HepG2 (cell line): ENCODE data around the gene CDH1. TPM values are rescaled to one million over a fixed set of nuclear protein-coding genes. Genes with fewer than 3 reads are reported as not detected.

ENCODE experiments used
- DNMT3B ChIP-seq: conservative IDR thresholded peaks from 2 replicates; pipeline ENCODE4 v1.6.1; 2016; ENCODE audit warnings: missing biosample characterization, control low read depth
- GTF3A ChIP-seq: sonication (generic); formaldehyde crosslinking; conservative IDR thresholded peaks from 2 replicates; pipeline ENCODE4 v1.4.0; 2020; ENCODE audit warnings: mild to moderate bottlenecking, missing genetic modification reagents
- MAZ ChIP-seq, 2 experiments: sonication (generic) in 1 of 2; formaldehyde crosslinking in 1 of 2; IDR thresholded peaks; 2 replicates each; pipeline versions ENCODE4 v1.5.0 to v1.6.1; 2012 to 2020; ENCODE audit warnings: low read depth in 2 of 2, mild to moderate bottlenecking in 2 of 2, borderline replicate concordance in 1 of 2, improper control_type of control experiment in 1 of 2, low read length in 1 of 2, missing genetic modification reagents in 1 of 2, moderate library complexity in 1 of 2
- SKI ChIP-seq: fragments of 450-650 bp; IDR thresholded peaks from one replicate; pipeline ENCODE4 v1.6.1; 2018; ENCODE audit warnings: mild to moderate bottlenecking; ENCODE audit not compliant: partially characterized antibody
- ZIK1 ChIP-seq: sonication (generic); formaldehyde crosslinking; IDR thresholded peaks from 2 replicates; pipeline ENCODE4 v1.5.0; 2020; ENCODE audit warnings: mild to moderate bottlenecking, low read depth, missing genetic modification reagents, borderline replicate concordance
- ZNF331 ChIP-seq: sonication (generic); formaldehyde crosslinking; IDR thresholded peaks from 2 replicates; pipeline ENCODE4 v1.4.0; 2020; ENCODE audit warnings: missing genetic modification reagents
- ZNF510 ChIP-seq: sonication (generic); formaldehyde crosslinking; IDR thresholded peaks from 2 replicates; pipeline ENCODE4 v1.4.0; 2020; ENCODE audit warnings: low read depth, mild to moderate bottlenecking, missing genetic modification reagents
- polyA plus RNA-seq, 8 experiments: library from polyadenylated mRNA; depleted of rRNA in 3 of 8; stranded (reverse) in 7 of 8; unstranded in 1 of 8; fragments of >200 nt; fragmentation: Illumina TruSeq in 4 of 8; extraction: Trizol in 4 of 8; gene quantifications; 2 replicates each; pipeline versions ENCODE4 v1.2.1 to v1.2.3, GENCODE V29; 2011 to 2016; ENCODE audit warnings: low read depth in 4 of 8, missing spikeins in 1 of 8, mixed read lengths in 1 of 8; ENCODE audit not compliant: insufficient read depth in 1 of 8
- total RNA-seq, 5 experiments: library from RNA; depleted of rRNA; stranded (reverse); fragments of >200 nt; fragmentation: Illumina TruSeq; extraction: Trizol; gene quantifications; 2 replicates each; pipeline ENCODE4 v1.2.3, GENCODE V29; 2016; ENCODE audit warnings: low read depth in 1 of 5
- TF ChIP-seq, protein P1 (sequence below): fragments of 450-650 bp; IDR thresholded peaks from 2 replicates; pipeline ENCODE4 v1.6.1; 2017; ENCODE audit warnings: mild to moderate bottlenecking
- TF ChIP-seq, protein P2 (sequence below): sonication (generic); formaldehyde crosslinking; conservative IDR thresholded peaks from 2 replicates; pipeline ENCODE4 v1.4.0; 2020; ENCODE audit warnings: missing genetic modification reagents
- TF ChIP-seq, protein P3 (sequence below): IDR thresholded peaks from 2 replicates; pipeline ENCODE4 v1.6.1; 2018; ENCODE audit warnings: missing genetic modification reagents, mild to moderate bottlenecking, missing compliant biosample characterization
- TF ChIP-seq, protein P4 (sequence below): sonication (generic); formaldehyde crosslinking; IDR thresholded peaks from 2 replicates; pipeline ENCODE4 v1.4.0; 2020; ENCODE audit warnings: missing genetic modification reagents
- TF ChIP-seq, protein P5 (sequence below): sonication (generic); formaldehyde crosslinking; IDR thresholded peaks from 2 replicates; pipeline ENCODE4 v1.4.0; 2020; ENCODE audit warnings: missing genetic modification reagents
- TF ChIP-seq, protein P6 (sequence below): sonication (generic); formaldehyde crosslinking; IDR thresholded peaks from 2 replicates; pipeline ENCODE4 v1.4.0; 2020; ENCODE audit warnings: missing genetic modification reagents, borderline replicate concordance
- TF ChIP-seq, protein P7 (sequence below): sonication (generic); formaldehyde crosslinking; IDR thresholded peaks from 2 replicates; pipeline ENCODE4 v1.5.1; 2020; ENCODE audit warnings: mild to moderate bottlenecking, missing genetic modification reagents, moderate library complexity

The CDH1 gene
- total and polyA plus RNA-seq, 2 of the 13 experiments (the other 11 are each of a cell fraction or from before 2014, with no cell fraction given): 0.95 to 9.8 TPM

DNA sequence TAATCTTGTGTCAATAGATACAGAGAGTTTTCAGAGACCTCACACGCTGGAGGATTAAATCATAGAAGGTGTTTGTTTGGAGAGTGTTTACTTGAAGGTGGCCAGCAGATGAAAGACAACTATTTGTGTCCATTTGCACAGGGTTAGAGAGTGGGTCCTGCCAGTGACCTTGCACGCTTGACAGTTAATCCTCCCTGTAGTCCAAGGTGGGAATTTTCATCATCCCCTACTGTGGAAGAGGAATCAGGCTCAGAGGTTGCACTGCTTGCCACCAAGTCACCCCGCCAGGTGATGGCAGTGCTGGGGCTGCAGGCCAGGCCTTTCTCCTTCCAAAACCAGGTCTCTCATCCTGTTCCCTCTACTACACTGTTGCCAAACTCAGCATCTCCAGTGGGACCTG, 12.3 kb downstream of the CDH1 start (continued):
- TF ChIP-seq, protein P1, sequence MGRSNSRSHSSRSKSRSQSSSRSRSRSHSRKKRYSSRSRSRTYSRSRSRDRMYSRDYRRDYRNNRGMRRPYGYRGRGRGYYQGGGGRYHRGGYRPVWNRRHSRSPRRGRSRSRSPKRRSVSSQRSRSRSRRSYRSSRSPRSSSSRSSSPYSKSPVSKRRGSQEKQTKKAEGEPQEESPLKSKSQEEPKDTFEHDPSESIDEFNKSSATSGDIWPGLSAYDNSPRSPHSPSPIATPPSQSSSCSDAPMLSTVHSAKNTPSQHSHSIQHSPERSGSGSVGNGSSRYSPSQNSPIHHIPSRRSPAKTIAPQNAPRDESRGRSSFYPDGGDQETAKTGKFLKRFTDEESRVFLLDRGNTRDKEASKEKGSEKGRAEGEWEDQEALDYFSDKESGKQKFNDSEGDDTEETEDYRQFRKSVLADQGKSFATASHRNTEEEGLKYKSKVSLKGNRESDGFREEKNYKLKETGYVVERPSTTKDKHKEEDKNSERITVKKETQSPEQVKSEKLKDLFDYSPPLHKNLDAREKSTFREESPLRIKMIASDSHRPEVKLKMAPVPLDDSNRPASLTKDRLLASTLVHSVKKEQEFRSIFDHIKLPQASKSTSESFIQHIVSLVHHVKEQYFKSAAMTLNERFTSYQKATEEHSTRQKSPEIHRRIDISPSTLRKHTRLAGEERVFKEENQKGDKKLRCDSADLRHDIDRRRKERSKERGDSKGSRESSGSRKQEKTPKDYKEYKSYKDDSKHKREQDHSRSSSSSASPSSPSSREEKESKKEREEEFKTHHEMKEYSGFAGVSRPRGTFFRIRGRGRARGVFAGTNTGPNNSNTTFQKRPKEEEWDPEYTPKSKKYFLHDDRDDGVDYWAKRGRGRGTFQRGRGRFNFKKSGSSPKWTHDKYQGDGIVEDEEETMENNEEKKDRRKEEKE: no peak
- TF ChIP-seq DNMT3B (CRISPR knock-in tag) (no peak), GTF3A (CRISPR knock-in tag) (no peak), ZNF331 (peak; percentile 67), ZIK1 (CRISPR knock-in tag) (no peak), ZNF510 (no peak), MAZ (IDR thresholded peaks at IDR 0.05; ENCODE audit: borderline replicate concordance, low read depth, low read length) (no peak), MAZ (CRISPR knock-in tag; IDR thresholded peaks at IDR 0.05; ENCODE audit: low read depth) (0 out of 2 replicates have a peak, but pooled peaks have one; percentile 28), SKI (peak; percentile 18)
- TF ChIP-seq, protein P2, sequence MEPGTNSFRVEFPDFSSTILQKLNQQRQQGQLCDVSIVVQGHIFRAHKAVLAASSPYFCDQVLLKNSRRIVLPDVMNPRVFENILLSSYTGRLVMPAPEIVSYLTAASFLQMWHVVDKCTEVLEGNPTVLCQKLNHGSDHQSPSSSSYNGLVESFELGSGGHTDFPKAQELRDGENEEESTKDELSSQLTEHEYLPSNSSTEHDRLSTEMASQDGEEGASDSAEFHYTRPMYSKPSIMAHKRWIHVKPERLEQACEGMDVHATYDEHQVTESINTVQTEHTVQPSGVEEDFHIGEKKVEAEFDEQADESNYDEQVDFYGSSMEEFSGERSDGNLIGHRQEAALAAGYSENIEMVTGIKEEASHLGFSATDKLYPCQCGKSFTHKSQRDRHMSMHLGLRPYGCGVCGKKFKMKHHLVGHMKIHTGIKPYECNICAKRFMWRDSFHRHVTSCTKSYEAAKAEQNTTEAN (CRISPR knock-in tag): peak; percentile 64; the same call in 1 of the 2 replicates
- TF ChIP-seq, protein P3, sequence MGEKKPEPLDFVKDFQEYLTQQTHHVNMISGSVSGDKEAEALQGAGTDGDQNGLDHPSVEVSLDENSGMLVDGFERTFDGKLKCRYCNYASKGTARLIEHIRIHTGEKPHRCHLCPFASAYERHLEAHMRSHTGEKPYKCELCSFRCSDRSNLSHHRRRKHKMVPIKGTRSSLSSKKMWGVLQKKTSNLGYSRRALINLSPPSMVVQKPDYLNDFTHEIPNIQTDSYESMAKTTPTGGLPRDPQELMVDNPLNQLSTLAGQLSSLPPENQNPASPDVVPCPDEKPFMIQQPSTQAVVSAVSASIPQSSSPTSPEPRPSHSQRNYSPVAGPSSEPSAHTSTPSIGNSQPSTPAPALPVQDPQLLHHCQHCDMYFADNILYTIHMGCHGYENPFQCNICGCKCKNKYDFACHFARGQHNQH (CRISPR knock-in tag): peak; percentile 70
- TF ChIP-seq, protein P4, sequence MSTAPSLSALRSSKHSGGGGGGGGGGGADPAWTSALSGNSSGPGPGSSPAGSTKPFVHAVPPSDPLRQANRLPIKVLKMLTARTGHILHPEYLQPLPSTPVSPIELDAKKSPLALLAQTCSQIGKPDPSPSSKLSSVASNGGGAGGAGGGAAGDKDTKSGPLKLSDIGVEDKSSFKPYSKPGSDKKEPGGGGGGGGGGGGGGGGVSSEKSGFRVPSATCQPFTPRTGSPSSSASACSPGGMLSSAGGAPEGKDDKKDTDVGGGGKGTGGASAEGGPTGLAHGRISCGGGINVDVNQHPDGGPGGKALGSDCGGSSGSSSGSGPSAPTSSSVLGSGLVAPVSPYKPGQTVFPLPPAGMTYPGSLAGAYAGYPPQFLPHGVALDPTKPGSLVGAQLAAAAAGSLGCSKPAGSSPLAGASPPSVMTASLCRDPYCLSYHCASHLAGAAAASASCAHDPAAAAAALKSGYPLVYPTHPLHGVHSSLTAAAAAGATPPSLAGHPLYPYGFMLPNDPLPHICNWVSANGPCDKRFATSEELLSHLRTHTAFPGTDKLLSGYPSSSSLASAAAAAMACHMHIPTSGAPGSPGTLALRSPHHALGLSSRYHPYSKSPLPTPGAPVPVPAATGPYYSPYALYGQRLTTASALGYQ: 0 out of 2 replicates have a peak, but pooled peaks have one; percentile 16
- TF ChIP-seq, protein P5, sequence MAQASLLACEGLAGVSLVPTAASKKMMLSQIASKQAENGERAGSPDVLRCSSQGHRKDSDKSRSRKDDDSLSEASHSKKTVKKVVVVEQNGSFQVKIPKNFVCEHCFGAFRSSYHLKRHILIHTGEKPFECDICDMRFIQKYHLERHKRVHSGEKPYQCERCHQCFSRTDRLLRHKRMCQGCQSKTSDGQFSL: no peak
- TF ChIP-seq, protein P6, sequence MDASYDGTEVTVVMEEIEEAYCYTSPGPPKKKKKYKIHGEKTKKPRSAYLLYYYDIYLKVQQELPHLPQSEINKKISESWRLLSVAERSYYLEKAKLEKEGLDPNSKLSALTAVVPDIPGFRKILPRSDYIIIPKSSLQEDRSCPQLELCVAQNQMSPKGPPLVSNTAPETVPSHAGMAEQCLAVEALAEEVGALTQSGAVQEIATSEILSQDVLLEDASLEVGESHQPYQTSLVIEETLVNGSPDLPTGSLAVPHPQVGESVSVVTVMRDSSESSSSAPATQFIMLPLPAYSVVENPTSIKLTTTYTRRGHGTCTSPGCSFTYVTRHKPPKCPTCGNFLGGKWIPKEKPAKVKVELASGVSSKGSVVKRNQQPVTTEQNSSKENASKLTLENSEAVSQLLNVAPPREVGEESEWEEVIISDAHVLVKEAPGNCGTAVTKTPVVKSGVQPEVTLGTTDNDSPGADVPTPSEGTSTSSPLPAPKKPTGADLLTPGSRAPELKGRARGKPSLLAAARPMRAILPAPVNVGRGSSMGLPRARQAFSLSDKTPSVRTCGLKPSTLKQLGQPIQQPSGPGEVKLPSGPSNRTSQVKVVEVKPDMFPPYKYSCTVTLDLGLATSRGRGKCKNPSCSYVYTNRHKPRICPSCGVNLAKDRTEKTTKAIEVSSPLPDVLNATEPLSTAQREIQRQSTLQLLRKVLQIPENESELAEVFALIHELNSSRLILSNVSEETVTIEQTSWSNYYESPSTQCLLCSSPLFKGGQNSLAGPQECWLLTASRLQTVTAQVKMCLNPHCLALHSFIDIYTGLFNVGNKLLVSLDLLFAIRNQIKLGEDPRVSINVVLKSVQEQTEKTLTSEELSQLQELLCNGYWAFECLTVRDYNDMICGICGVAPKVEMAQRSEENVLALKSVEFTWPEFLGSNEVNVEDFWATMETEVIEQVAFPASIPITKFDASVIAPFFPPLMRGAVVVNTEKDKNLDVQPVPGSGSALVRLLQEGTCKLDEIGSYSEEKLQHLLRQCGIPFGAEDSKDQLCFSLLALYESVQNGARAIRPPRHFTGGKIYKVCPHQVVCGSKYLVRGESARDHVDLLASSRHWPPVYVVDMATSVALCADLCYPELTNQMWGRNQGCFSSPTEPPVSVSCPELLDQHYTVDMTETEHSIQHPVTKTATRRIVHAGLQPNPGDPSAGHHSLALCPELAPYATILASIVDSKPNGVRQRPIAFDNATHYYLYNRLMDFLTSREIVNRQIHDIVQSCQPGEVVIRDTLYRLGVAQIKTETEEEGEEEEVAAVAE: no peak
- TF ChIP-seq, protein P7, sequence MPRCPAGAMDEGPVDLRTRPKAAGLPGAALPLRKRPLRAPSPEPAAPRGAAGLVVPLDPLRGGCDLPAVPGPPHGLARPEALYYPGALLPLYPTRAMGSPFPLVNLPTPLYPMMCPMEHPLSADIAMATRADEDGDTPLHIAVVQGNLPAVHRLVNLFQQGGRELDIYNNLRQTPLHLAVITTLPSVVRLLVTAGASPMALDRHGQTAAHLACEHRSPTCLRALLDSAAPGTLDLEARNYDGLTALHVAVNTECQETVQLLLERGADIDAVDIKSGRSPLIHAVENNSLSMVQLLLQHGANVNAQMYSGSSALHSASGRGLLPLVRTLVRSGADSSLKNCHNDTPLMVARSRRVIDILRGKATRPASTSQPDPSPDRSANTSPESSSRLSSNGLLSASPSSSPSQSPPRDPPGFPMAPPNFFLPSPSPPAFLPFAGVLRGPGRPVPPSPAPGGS (CRISPR knock-in tag): no peak
